Neuronal stem cell (in vitro differentiated cells): ENCODE results near the gene SPN.
"Not testable (repeated sequence)": the region's sequence is repeated elsewhere in the genome, so short reads cannot be mapped to it uniquely, and the experiment has no call there.

Experiments used
- DNase-seq: peaks from one replicate; pipeline ENCODE4 v3.0.0-alpha.2; 2013; ENCODE audit warnings: low spot score
- H2AFZ ChIP-seq: one replicate; pipeline ENCODE4 v1.6.1; 2013; ENCODE audit warnings: mild to moderate bottlenecking, low read length, inconsistent platforms
- H2AK5ac ChIP-seq: 2 replicates; pipeline ENCODE4 v1.6.1; 2013; ENCODE audit warnings: low read depth, mild to moderate bottlenecking, inconsistent platforms, low read length, moderate library complexity, mixed read lengths
- H2BK120ac ChIP-seq: 2 replicates; pipeline ENCODE4 v1.6.1; 2013; ENCODE audit warnings: low read depth, mild to moderate bottlenecking, inconsistent platforms, low read length, moderate library complexity, mixed read lengths
- H2BK12ac ChIP-seq: one replicate; pipeline ENCODE4 v1.6.1; 2013; ENCODE audit warnings: low read length, inconsistent platforms
- H2BK15ac ChIP-seq: 2 replicates; pipeline ENCODE4 v1.6.1; 2013; ENCODE audit warnings: mild to moderate bottlenecking, low read length, inconsistent platforms, mixed read lengths
- H2BK5ac ChIP-seq: one replicate; pipeline ENCODE4 v1.6.1; 2013; ENCODE audit warnings: inconsistent platforms, mild to moderate bottlenecking, low read length, moderate library complexity
- H3K14ac ChIP-seq: one replicate; pipeline ENCODE4 v1.6.1; 2013; ENCODE audit warnings: low read length, inconsistent platforms
- H3K18ac ChIP-seq: 2 replicates; pipeline ENCODE4 v1.6.1; 2013; ENCODE audit warnings: low read length, inconsistent platforms
- H3K23ac ChIP-seq: 2 replicates; pipeline ENCODE4 v1.6.1; 2013; ENCODE audit warnings: low read depth, mild to moderate bottlenecking, mixed read lengths, low read length, inconsistent platforms; ENCODE audit not compliant: poor library complexity
- H3K27ac ChIP-seq: replicated peaks from 3 replicates; pipeline ENCODE4 v1.5.1; 2013; ENCODE audit warnings: low read length, inconsistent platforms
- H3K27me3 ChIP-seq, 3 experiments: 2 replicates each; pipeline ENCODE4 v1.6.1; 2013; ENCODE audit warnings: low read length in 3 of 3, mild to moderate bottlenecking in 2 of 3, inconsistent platforms in 1 of 3, low read depth in 1 of 3, mixed read lengths in 1 of 3, moderate library complexity in 1 of 3; ENCODE audit not compliant: control insufficient read depth in 3 of 3, insufficient read depth in 3 of 3
- H3K36me3 ChIP-seq, 2 donors: replicated peaks in 1 of 2; 2 replicates each; pipeline ENCODE4 v1.6.1; 2013; ENCODE audit warnings: low read length in 2 of 2; ENCODE audit not compliant: control insufficient read depth in 2 of 2, insufficient read depth in 2 of 2
- H3K4ac ChIP-seq: 2 replicates; pipeline ENCODE4 v1.6.1; 2013; ENCODE audit warnings: inconsistent platforms, mild to moderate bottlenecking, low read length, moderate library complexity
- H3K4me1 ChIP-seq, 2 donors: 1 replicate in 1 of 2; 2 replicates in 1 of 2; pipeline ENCODE4 v1.6.1; 2013; ENCODE audit warnings: low read length in 2 of 2, low read depth in 1 of 2; ENCODE audit not compliant: control insufficient read depth in 2 of 2, insufficient read depth in 1 of 2
- H3K4me2 ChIP-seq: one replicate; pipeline ENCODE4 v1.6.1; 2013; ENCODE audit warnings: mild to moderate bottlenecking, low read length, inconsistent platforms; ENCODE audit not compliant: insufficient read depth, poor library complexity, severe bottlenecking
- H3K4me3 ChIP-seq, 2 donors: 2 replicates each; pipeline ENCODE4 v1.5.1; 2013; ENCODE audit warnings: low read length in 2 of 2, mild to moderate bottlenecking in 2 of 2, inconsistent platforms in 1 of 2, moderate library complexity in 1 of 2
- H3K79me1 ChIP-seq: one replicate; pipeline ENCODE4 v1.6.1; 2013; ENCODE audit warnings: low read depth, mild to moderate bottlenecking, inconsistent platforms, low read length, moderate library complexity
- H3K9ac ChIP-seq: one replicate; pipeline ENCODE4 v1.6.1; 2013; ENCODE audit warnings: mild to moderate bottlenecking, low read depth, low read length, inconsistent platforms; ENCODE audit not compliant: poor library complexity
- H3K9me3 ChIP-seq, 2 donors: replicated peaks in 1 of 2; 2 replicates each; pipeline versions ENCODE3 to v1.6.1; 2013; ENCODE audit warnings: low read length in 2 of 2, mild to moderate bottlenecking in 2 of 2, inconsistent platforms in 1 of 2, low read depth in 1 of 2, mixed read lengths in 1 of 2, moderate library complexity in 1 of 2; ENCODE audit not compliant: control insufficient read depth in 2 of 2, insufficient read depth in 1 of 2
- H4K8ac ChIP-seq: one replicate; pipeline ENCODE4 v1.6.1; 2013; ENCODE audit warnings: low read depth, mild to moderate bottlenecking, inconsistent platforms, low read length, moderate library complexity
- H4K91ac ChIP-seq: one replicate; pipeline ENCODE4 v1.6.1; 2013; ENCODE audit warnings: low read length, low read depth, mild to moderate bottlenecking, inconsistent platforms; ENCODE audit not compliant: poor library complexity
- WGBS, 2 donors: extraction: QIAGEN DNeasy Blood & Tissue Kit; methylation state at CpG; one replicate each; pipeline ENCODE4 v1.1.7; 2013; ENCODE audit warnings: missing lambda C conversion rate in 2 of 2, mixed read lengths in 1 of 2; ENCODE audit not compliant: insufficient read length in 2 of 2, insufficient replicate concordance in 1 of 2; ENCODE audit errors: extremely low coverage in 2 of 2; 5-methylcytosine and 5-hydroxymethylcytosine counted together

SPN gene

GRCh38 chr16:29626778-29627331 lies 36.2 kb upstream of the SPN start:
- not testable (repeated sequence) for H2BK15ac ChIP-seq, H3K4me1 ChIP-seq, H3K4me2 ChIP-seq, H3K4ac ChIP-seq, DNase-seq, H2AK5ac ChIP-seq, H4K8ac ChIP-seq, H3K23ac ChIP-seq, H3K27ac ChIP-seq, H3K9me3 ChIP-seq, H3K14ac ChIP-seq, H2BK5ac ChIP-seq, H4K91ac ChIP-seq, H3K18ac ChIP-seq, H3K4me3 ChIP-seq, H2AFZ ChIP-seq, H2BK120ac ChIP-seq, H3K9ac ChIP-seq, H3K79me1 ChIP-seq, H3K36me3 ChIP-seq, H3K27me3 ChIP-seq
- WGBS, 2 donors = no CpG with 5 or more reads among the region's 16 CpGs
- peak overlapping the region; percentile 58 for H2BK12ac ChIP-seq

GRCh38 chr16:29627661-29628075 lies 35.4 kb upstream of the SPN start:
- H2BK15ac ChIP-seq, H3K4ac ChIP-seq, H4K8ac ChIP-seq, H3K36me3 ChIP-seq, H2AK5ac ChIP-seq, H3K4me1 ChIP-seq, H3K9me3 ChIP-seq, H3K79me1 ChIP-seq, H3K9ac ChIP-seq, H2BK120ac ChIP-seq, H3K23ac ChIP-seq, H2BK5ac ChIP-seq, H2BK12ac ChIP-seq, H3K27ac ChIP-seq, DNase-seq, H3K27me3 ChIP-seq, H4K91ac ChIP-seq, H3K18ac ChIP-seq, H3K4me2 ChIP-seq, H3K14ac ChIP-seq, H2AFZ ChIP-seq, H3K4me3 ChIP-seq: not testable (repeated sequence)
- no CpG with 5 or more reads among the region's 7 CpGs for WGBS, 2 donors

DNA sequence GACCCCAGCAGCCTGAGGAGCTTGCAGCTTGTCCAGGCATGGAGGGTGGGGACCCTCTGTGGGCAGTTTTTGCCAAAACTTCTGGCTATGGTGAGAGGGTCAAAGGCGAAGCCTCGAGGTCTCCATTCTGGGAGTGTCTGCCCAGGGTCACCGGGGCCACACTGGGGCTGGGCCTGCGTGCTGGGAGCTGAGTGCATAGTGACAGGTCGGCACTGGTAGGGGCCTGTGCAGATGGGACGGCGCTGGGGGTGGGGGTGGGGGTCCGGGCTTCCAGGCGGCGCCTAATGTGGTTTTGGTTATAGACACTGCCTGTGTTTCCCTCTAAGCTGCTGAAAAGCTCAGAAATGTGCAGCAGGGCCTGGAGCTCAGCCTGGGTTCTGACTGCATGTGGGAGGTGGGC lies 34.3 kb upstream of the SPN start:
- H3K4me3 ChIP-seq, H3K27ac ChIP-seq, H3K9ac ChIP-seq, H3K36me3 ChIP-seq, H3K4ac ChIP-seq, H4K91ac ChIP-seq, H3K23ac ChIP-seq, H3K79me1 ChIP-seq, H3K4me1 ChIP-seq, H2BK5ac ChIP-seq, DNase-seq, H4K8ac ChIP-seq, H2AFZ ChIP-seq, H3K27me3 ChIP-seq, H2AK5ac ChIP-seq, H2BK15ac ChIP-seq, H2BK12ac ChIP-seq, H3K4me2 ChIP-seq, H2BK120ac ChIP-seq, H3K18ac ChIP-seq, H3K14ac ChIP-seq, H3K9me3 ChIP-seq: not testable (repeated sequence)
- no CpG with 5 or more reads among the region's 10 CpGs for WGBS, 2 donors

GRCh38 chr16:29629318-29629717 lies 33.7 kb upstream of the SPN start:
- not testable (repeated sequence) for H3K4ac ChIP-seq, H3K14ac ChIP-seq, H3K36me3 ChIP-seq, H2BK15ac ChIP-seq, H2BK120ac ChIP-seq, H3K79me1 ChIP-seq, H2BK12ac ChIP-seq, H4K91ac ChIP-seq, H3K27ac ChIP-seq, DNase-seq, H2BK5ac ChIP-seq, H3K18ac ChIP-seq, H3K27me3 ChIP-seq, H3K4me2 ChIP-seq, H3K23ac ChIP-seq, H2AK5ac ChIP-seq, H4K8ac ChIP-seq, H2AFZ ChIP-seq, H3K4me1 ChIP-seq, H3K9me3 ChIP-seq, H3K4me3 ChIP-seq
- H3K9ac ChIP-seq = peak overlapping the region; percentile 77
- WGBS, 2 donors = no CpG with 5 or more reads among the region's 10 CpGs
